HepG2 (cell line): ENCODE measurements around the gene TBX3. TPM values are rescaled to one million over a fixed set of nuclear protein-coding genes. Genes with fewer than 3 reads are reported as not detected.

Experiments used
- ATAC-seq: fragments of 200-7000 bp; cut with Tn5 transposase; 3 replicates; pipeline ENCODE4 v1.9.1; 2020; ENCODE audit warnings: mild to moderate bottlenecking, moderate library complexity
- BruUV-seq: library from RNA; stranded (reverse); fragments of 400-500 nt; replicated peaks from 2 replicates; lab custom pipeline; 2021; lab: Mats Ljungman, UMichigan
- CTCF ChIA-PET: fragments of 300-600 bp; formaldehyde crosslinking; extraction: SDS; loops from one replicate; lab custom pipeline; 2021; ENCODE audit warnings: low total read pairs, inconsistent platforms, low intra/inter-chr PET ratio; lab: Yijun Ruan, JAX
- POLR2A ChIA-PET: fragments of 350-600 bp; sonication (Branson Sonifier 250); formaldehyde crosslinking; loops from one replicate; lab custom pipeline; 2020; ENCODE audit warnings: antibody characterized with exemption, inconsistent platforms; lab: Yijun Ruan, JAX
- DNase-seq: peaks from one replicate; pipeline ENCODE4 v3.0.0-alpha.2; 2015; ENCODE audit warnings: low spot score
- FAIRE-seq: peaks from 3 replicates; lab custom pipeline; 2011; peaks lifted over from hg19 to GRCh38; lab: Jason Lieb, UNC
- H2AFZ ChIP-seq: one replicate; pipeline ENCODE4 v1.6.1; 2011; ENCODE audit warnings: low read length, inconsistent platforms
- H3K27ac ChIP-seq: fragments of 300-600 bp; 3 replicates; pipeline ENCODE4 v1.8.0; 2011; ENCODE audit warnings: mixed run types, mild to moderate bottlenecking, mixed read lengths, low read length, inconsistent platforms; ENCODE audit not compliant: insufficient read depth; ENCODE audit errors: extremely low read length
- H3K27me3 ChIP-seq, 2 experiments: fragments of 200-600 bp in 1 of 2; 2 replicates in 1 of 2; 3 replicates in 1 of 2; pipeline versions ENCODE4 v1.6.0 to v1.8.0; 2011; ENCODE audit warnings: low read length in 2 of 2, mild to moderate bottlenecking in 2 of 2, moderate library complexity in 2 of 2, inconsistent platforms in 1 of 2; ENCODE audit not compliant: insufficient read depth in 2 of 2, control insufficient read depth in 1 of 2
- H3K36me3 ChIP-seq, 2 experiments: fragments of 200-600 bp in 1 of 2; replicated peaks in 1 of 2; 2 replicates in 1 of 2; 3 replicates in 1 of 2; pipeline versions ENCODE4 v1.5.1 to v1.8.0; 2011; ENCODE audit warnings: low read length in 2 of 2, inconsistent platforms in 1 of 2; ENCODE audit not compliant: insufficient read depth in 2 of 2, control insufficient read depth in 1 of 2
- H3K4me1 ChIP-seq: 2 replicates; pipeline ENCODE4 v1.5.1; 2012; ENCODE audit warnings: low read length, inconsistent platforms; ENCODE audit not compliant: insufficient read depth
- H3K4me2 ChIP-seq: 2 replicates; pipeline ENCODE4 v1.6.0; 2011; ENCODE audit warnings: low read depth, low read length, inconsistent platforms
- H3K4me3 ChIP-seq, 3 experiments: fragments of 200-600 bp in 1 of 3; sonication (generic), shearing (Covaris generic) in 1 of 3; replicated peaks in 1 of 3; 2 replicates each; pipeline ENCODE4 v1.5.1; 2011 to 2016; ENCODE audit warnings: low read length in 3 of 3, inconsistent platforms in 2 of 3, low read depth in 2 of 3, mild to moderate bottlenecking in 2 of 3, control low read depth in 1 of 3, mixed read lengths in 1 of 3; ENCODE audit not compliant: insufficient read depth in 1 of 3
- H3K79me2 ChIP-seq: one replicate; pipeline ENCODE4 v1.6.1; 2011; ENCODE audit warnings: low read length, inconsistent platforms; ENCODE audit not compliant: insufficient read depth
- H3K9ac ChIP-seq: 2 replicates; pipeline ENCODE4 v1.6.0; 2011; ENCODE audit warnings: mild to moderate bottlenecking, low read depth, low read length, inconsistent platforms; ENCODE audit not compliant: insufficient read depth
- H3K9me3 ChIP-seq: 2 replicates; pipeline ENCODE4 v1.5.1; 2012; ENCODE audit warnings: mild to moderate bottlenecking, low read length
- H4K20me1 ChIP-seq: 2 replicates; pipeline ENCODE4 v1.6.0; 2011; ENCODE audit warnings: inconsistent platforms, mild to moderate bottlenecking, low read length, moderate library complexity; ENCODE audit not compliant: insufficient read depth
- FLYWCH1 ChIP-seq: sonication (generic); formaldehyde crosslinking; IDR thresholded peaks from 2 replicates; pipeline ENCODE4 v1.8.1; 2023; ENCODE audit warnings: mild to moderate bottlenecking, missing genetic modification reagents
- FOSL2 ChIP-seq: sonication (generic); formaldehyde crosslinking; IDR thresholded peaks from 2 replicates; pipeline ENCODE4 v1.4.0; 2020; ENCODE audit warnings: missing genetic modification reagents
- NBN ChIP-seq: fragments of 450-650 bp; conservative IDR thresholded peaks from 2 replicates; pipeline ENCODE4 v1.6.1; 2017
- XBP1 ChIP-seq: sonication (generic); formaldehyde crosslinking; IDR thresholded peaks from 2 replicates; pipeline ENCODE4 v1.5.0; 2020; ENCODE audit warnings: missing genetic modification reagents
- ZNF30 ChIP-seq: sonication (generic); formaldehyde crosslinking; IDR thresholded peaks from 2 replicates; pipeline ENCODE4 v1.5.0; 2020; ENCODE audit warnings: mild to moderate bottlenecking, missing genetic modification reagents
- ZNF510 ChIP-seq: sonication (generic); formaldehyde crosslinking; IDR thresholded peaks from 2 replicates; pipeline ENCODE4 v1.4.0; 2020; ENCODE audit warnings: low read depth, mild to moderate bottlenecking, missing genetic modification reagents
- ZNF547 ChIP-seq: sonication (generic); formaldehyde crosslinking; IDR thresholded peaks from 2 replicates; pipeline ENCODE4 v1.5.1; 2020; ENCODE audit warnings: mild to moderate bottlenecking, missing genetic modification reagents
- WGBS: methylation state at CpG from one replicate; pipeline ENCODE4 v1.1.6; 2017; ENCODE audit warnings: low lambda C conversion rate; 5-methylcytosine and 5-hydroxymethylcytosine counted together
- in situ Hi-C: cut with HindIII; loops from 2 replicates; pipeline ENCODE4 v1.10.0; 2017; ENCODE audit warnings: low pct_unique_long_range_greater_than_20kb; ENCODE audit not compliant: extremely low pct_ligation_motif_present
- intact Hi-C: fragments of 100-400 bp; cut with micrococcal nuclease; formaldehyde crosslinking; loops from one replicate; pipeline ENCODE4 v1.10.0; 2022; ENCODE audit not compliant: unreplicated experiment
- polyA plus RNA-seq, 8 experiments: library from polyadenylated mRNA; depleted of rRNA in 3 of 8; stranded (reverse) in 7 of 8; unstranded in 1 of 8; fragments of >200 nt; fragmentation: Illumina TruSeq in 4 of 8; extraction: Trizol in 4 of 8; gene quantifications; 2 replicates each; pipeline versions ENCODE4 v1.2.1 to v1.2.3, GENCODE V29; 2011 to 2016; ENCODE audit warnings: low read depth in 4 of 8, missing spikeins in 1 of 8, mixed read lengths in 1 of 8; ENCODE audit not compliant: insufficient read depth in 1 of 8
- total RNA-seq, 5 experiments: library from RNA; depleted of rRNA; stranded (reverse); fragments of >200 nt; fragmentation: Illumina TruSeq; extraction: Trizol; gene quantifications; 2 replicates each; pipeline ENCODE4 v1.2.3, GENCODE V29; 2016; ENCODE audit warnings: low read depth in 1 of 5
- TF ChIP-seq, protein P1 (sequence below): fragments of 450-650 bp; IDR thresholded peaks from 2 replicates; pipeline ENCODE4 v1.6.1; 2017; ENCODE audit warnings: mild to moderate bottlenecking
- TF ChIP-seq, protein P2 (sequence below): sonication (generic); formaldehyde crosslinking; IDR thresholded peaks from 2 replicates; pipeline ENCODE4 v1.4.0; 2020; ENCODE audit warnings: mild to moderate bottlenecking, missing genetic modification reagents
- TF ChIP-seq, protein P3 (sequence below): sonication (generic); formaldehyde crosslinking; IDR thresholded peaks from 2 replicates; pipeline ENCODE4 v1.8.0; 2022; ENCODE audit warnings: missing genetic modification reagents, mild to moderate bottlenecking, borderline replicate concordance

The TBX3 gene
- total and polyA plus RNA-seq, 2 of the 13 experiments (the other 11 are each of a cell fraction or from before 2014, with no cell fraction given), result 27.1 to 42.4 TPM

DNA sequence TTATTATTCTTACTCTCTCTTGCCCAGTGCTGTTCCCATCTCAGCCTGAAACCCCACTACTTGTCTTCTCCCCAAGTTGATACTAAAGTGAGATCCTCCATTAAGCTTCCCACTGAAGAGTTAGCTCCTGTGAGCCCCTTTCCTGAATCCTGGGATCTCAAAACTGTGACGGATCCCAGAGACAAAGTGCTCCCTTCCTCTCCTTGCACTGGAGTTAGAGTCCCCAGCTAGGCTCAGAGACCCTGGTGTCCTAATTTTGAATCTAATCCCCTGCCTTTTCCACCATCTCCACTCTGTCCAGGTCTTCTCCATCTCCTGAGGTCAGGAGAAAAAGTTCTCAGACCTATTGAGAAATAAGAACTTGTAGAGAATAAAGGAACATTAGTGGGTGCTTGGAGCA is 17.6 kb upstream of the TBX3 start:
- no peak for FAIRE-seq
- Histone ChIP-seq H4K20me1 (no peaks in the 10 kb centered on the region), H3K79me2 (no peaks in the 10 kb centered on the region), H3K4me1 (peaks cover 32% of the 10 kb centered on the region), H3K4me2 (no peak overlapping the region), H3K9ac (no peak overlapping the region), H3K9me3 (no peaks in the 10 kb centered on the region), H3K27ac (no peak overlapping the region), H2AFZ (no peak overlapping the region), H3K4me3 (no peak overlapping the region), H3K27me3 (no peaks in the 10 kb centered on the region), H3K36me3 (no peaks in the 10 kb centered on the region)
- TF ChIP-seq, protein P1, sequence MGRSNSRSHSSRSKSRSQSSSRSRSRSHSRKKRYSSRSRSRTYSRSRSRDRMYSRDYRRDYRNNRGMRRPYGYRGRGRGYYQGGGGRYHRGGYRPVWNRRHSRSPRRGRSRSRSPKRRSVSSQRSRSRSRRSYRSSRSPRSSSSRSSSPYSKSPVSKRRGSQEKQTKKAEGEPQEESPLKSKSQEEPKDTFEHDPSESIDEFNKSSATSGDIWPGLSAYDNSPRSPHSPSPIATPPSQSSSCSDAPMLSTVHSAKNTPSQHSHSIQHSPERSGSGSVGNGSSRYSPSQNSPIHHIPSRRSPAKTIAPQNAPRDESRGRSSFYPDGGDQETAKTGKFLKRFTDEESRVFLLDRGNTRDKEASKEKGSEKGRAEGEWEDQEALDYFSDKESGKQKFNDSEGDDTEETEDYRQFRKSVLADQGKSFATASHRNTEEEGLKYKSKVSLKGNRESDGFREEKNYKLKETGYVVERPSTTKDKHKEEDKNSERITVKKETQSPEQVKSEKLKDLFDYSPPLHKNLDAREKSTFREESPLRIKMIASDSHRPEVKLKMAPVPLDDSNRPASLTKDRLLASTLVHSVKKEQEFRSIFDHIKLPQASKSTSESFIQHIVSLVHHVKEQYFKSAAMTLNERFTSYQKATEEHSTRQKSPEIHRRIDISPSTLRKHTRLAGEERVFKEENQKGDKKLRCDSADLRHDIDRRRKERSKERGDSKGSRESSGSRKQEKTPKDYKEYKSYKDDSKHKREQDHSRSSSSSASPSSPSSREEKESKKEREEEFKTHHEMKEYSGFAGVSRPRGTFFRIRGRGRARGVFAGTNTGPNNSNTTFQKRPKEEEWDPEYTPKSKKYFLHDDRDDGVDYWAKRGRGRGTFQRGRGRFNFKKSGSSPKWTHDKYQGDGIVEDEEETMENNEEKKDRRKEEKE, result no peak
- TF ChIP-seq NBN (no peak), ZNF547 (CRISPR knock-in tag) (no peak), ZNF30 (CRISPR knock-in tag) (no peak), FOSL2 (CRISPR knock-in tag) (no peak), ZNF510 (no peak), FLYWCH1 (CRISPR knock-in tag) (no peak), XBP1 (no peak)
- TF ChIP-seq, protein P2, sequence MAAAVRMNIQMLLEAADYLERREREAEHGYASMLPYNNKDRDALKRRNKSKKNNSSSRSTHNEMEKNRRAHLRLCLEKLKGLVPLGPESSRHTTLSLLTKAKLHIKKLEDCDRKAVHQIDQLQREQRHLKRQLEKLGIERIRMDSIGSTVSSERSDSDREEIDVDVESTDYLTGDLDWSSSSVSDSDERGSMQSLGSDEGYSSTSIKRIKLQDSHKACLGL (CRISPR knock-in tag), result no peak
- TF ChIP-seq, protein P3, sequence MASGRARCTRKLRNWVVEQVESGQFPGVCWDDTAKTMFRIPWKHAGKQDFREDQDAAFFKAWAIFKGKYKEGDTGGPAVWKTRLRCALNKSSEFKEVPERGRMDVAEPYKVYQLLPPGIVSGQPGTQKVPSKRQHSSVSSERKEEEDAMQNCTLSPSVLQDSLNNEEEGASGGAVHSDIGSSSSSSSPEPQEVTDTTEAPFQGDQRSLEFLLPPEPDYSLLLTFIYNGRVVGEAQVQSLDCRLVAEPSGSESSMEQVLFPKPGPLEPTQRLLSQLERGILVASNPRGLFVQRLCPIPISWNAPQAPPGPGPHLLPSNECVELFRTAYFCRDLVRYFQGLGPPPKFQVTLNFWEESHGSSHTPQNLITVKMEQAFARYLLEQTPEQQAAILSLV, result no peak
- WGBS, result 85% methylated on average over 1 of the region's 1 CpG
- no peak for DNase-seq
- ChIA-PET POLR2A (interaction anchor here (1.2 kb wide), 1 partner anchor 17 kb away, joined by 5 read pairs; the partner anchor contains the start of gene TBX3), CTCF (no interaction called here)
- ATAC-seq, result no peak
- in situ Hi-C loops, result no loop called here
- intact Hi-C loops, result no loop called here
- no TSS peak for BruUV-seq
